HEK293 (cell line): ENCODE data around the gene SLC35G3.
"Not testable (repeated sequence)": the region's sequence is repeated elsewhere in the genome, so short reads cannot be mapped to it uniquely, and the experiment has no call there.

ENCODE experiments used
- CTCF ChIA-PET: fragments of 350-600 bp; formaldehyde crosslinking; extraction: SDS; loops from one replicate; lab custom pipeline; 2021; ENCODE audit warnings: antibody characterized with exemption; lab: Yijun Ruan, JAX
- POLR2A ChIA-PET: fragments of 300-600 bp; formaldehyde crosslinking; extraction: SDS; loops from one replicate; lab custom pipeline; 2020; ENCODE audit warnings: antibody characterized with exemption, inconsistent platforms; lab: Yijun Ruan, JAX
- H3K27ac ChIP-seq: fragments of 200-500 bp; sonication (Bioruptor generic); 2 replicates; pipeline ENCODE4 v1.5.1; 2014; ENCODE audit warnings: low read depth, low read length, control low read depth, inconsistent platforms; ENCODE audit errors: extremely low read depth
- H3K36me3 ChIP-seq, 2 experiments: fragments of 200-500 bp in 1 of 2; sonication (Bioruptor generic) in 1 of 2; 1 replicate in 1 of 2; 2 replicates in 1 of 2; pipeline ENCODE4 v1.5.1; 2014 to 2017; ENCODE audit warnings: inconsistent platforms in 2 of 2, low read length in 2 of 2; ENCODE audit not compliant: control insufficient read depth in 2 of 2, insufficient read depth in 1 of 2
- H3K4me1 ChIP-seq: fragments of 200-500 bp; sonication (Bioruptor generic); 2 replicates; pipeline ENCODE4 v1.5.1; 2014; ENCODE audit warnings: mild to moderate bottlenecking, low read length, inconsistent platforms; ENCODE audit not compliant: control insufficient read depth, insufficient read depth
- H3K4me3 ChIP-seq: 2 replicates; pipeline ENCODE4 v1.5.1; 2011; ENCODE audit warnings: low read depth, mild to moderate bottlenecking, control low read depth, low read length, moderate library complexity
- H3K9me3 ChIP-seq: fragments of 200-500 bp; sonication (Bioruptor generic); 2 replicates; pipeline ENCODE4 v1.5.1; 2014; ENCODE audit warnings: low read depth, low read length, inconsistent platforms; ENCODE audit not compliant: control insufficient read depth, insufficient read depth
- GLI2 ChIP-seq: fragments of 450-650 bp; formaldehyde crosslinking; IDR thresholded peaks from 2 replicates; pipeline ENCODE4; 2017; ENCODE audit warnings: missing biosample characterization, missing genetic modification characterization, low read depth, borderline replicate concordance
- SP3 ChIP-seq: fragments of 450-650 bp; formaldehyde crosslinking; IDR thresholded peaks from 2 replicates; pipeline ENCODE4 v1.5.1; 2016; ENCODE audit warnings: missing biosample characterization, missing genetic modification characterization
- ZFP41 ChIP-seq: fragments of 450-650 bp; formaldehyde crosslinking; IDR thresholded peaks from 2 replicates; pipeline ENCODE4 v1.5.1; 2016; ENCODE audit warnings: missing biosample characterization, missing genetic modification characterization, borderline replicate concordance
- ZNF133 ChIP-seq: fragments of 450-650 bp; formaldehyde crosslinking; IDR thresholded peaks from 2 replicates; pipeline ENCODE4 v1.5.1; 2016; ENCODE audit warnings: missing biosample characterization, missing genetic modification characterization
- ZNF214 ChIP-seq: fragments of 450-650 bp; formaldehyde crosslinking; IDR thresholded peaks from 2 replicates; pipeline ENCODE4 v1.5.1; 2017; ENCODE audit warnings: missing biosample characterization, mild to moderate bottlenecking, missing genetic modification characterization, borderline replicate concordance
- ZNF24 ChIP-seq: fragments of 450-650 bp; formaldehyde crosslinking; IDR thresholded peaks from 2 replicates; pipeline ENCODE4 v1.5.1; 2016; ENCODE audit warnings: missing biosample characterization, missing genetic modification characterization
- ZNF302 ChIP-seq: fragments of 450-650 bp; formaldehyde crosslinking; IDR thresholded peaks from 2 replicates; pipeline ENCODE4 v1.5.1; 2016; ENCODE audit warnings: missing biosample characterization, missing genetic modification characterization, low read depth
- ZNF521 ChIP-seq: fragments of 450-650 bp; formaldehyde crosslinking; IDR thresholded peaks from 2 replicates; pipeline ENCODE4 v1.5.1; 2017; ENCODE audit warnings: missing biosample characterization, mild to moderate bottlenecking, missing genetic modification characterization
- ZNF529 ChIP-seq: fragments of 450-650 bp; formaldehyde crosslinking; IDR thresholded peaks from 2 replicates; pipeline ENCODE4 v1.5.1; 2017; ENCODE audit warnings: missing genetic modification characterization, missing biosample characterization; ENCODE audit not compliant: insufficient replicate concordance
- ZNF629 ChIP-seq: fragments of 450-650 bp; formaldehyde crosslinking; IDR thresholded peaks from 2 replicates; pipeline ENCODE4 v1.5.1; 2017; ENCODE audit warnings: missing biosample characterization, missing genetic modification characterization
- ZNF704 ChIP-seq: fragments of 450-650 bp; formaldehyde crosslinking; IDR thresholded peaks from 2 replicates; pipeline ENCODE4 v1.5.1; 2016; ENCODE audit warnings: missing biosample characterization, missing genetic modification characterization
- ZNF837 ChIP-seq: fragments of 450-650 bp; formaldehyde crosslinking; IDR thresholded peaks from 2 replicates; pipeline ENCODE4 v1.5.1; 2016; ENCODE audit warnings: missing biosample characterization, missing genetic modification characterization
- TF ChIP-seq, protein P1 (sequence below): fragments of 450-650 bp; formaldehyde crosslinking; IDR thresholded peaks from 2 replicates; pipeline ENCODE4 v1.5.1; 2017; ENCODE audit warnings: missing biosample characterization, missing genetic modification characterization

The SLC35G3 gene

GRCh38 chr17:35213412-35213940 lies 19.3 kb upstream of the SLC35G3 start (continued):
- no peak for TF ChIP-seq ZNF24 (tag by site-specific recombination)
- TF ChIP-seq ZNF837, result no peak
- no peak for TF ChIP-seq ZNF302 (tag by site-specific recombination)
- TF ChIP-seq, protein P1, sequence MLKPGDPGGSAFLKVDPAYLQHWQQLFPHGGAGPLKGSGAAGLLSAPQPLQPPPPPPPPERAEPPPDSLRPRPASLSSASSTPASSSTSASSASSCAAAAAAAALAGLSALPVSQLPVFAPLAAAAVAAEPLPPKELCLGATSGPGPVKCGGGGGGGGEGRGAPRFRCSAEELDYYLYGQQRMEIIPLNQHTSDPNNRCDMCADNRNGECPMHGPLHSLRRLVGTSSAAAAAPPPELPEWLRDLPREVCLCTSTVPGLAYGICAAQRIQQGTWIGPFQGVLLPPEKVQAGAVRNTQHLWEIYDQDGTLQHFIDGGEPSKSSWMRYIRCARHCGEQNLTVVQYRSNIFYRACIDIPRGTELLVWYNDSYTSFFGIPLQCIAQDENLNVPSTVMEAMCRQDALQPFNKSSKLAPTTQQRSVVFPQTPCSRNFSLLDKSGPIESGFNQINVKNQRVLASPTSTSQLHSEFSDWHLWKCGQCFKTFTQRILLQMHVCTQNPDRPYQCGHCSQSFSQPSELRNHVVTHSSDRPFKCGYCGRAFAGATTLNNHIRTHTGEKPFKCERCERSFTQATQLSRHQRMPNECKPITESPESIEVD (tag by site-specific recombination), result no peak
- no peak for TF ChIP-seq ZFP41
- TF ChIP-seq, all 188 proteins: peak for 0

- Histone ChIP-seq H3K4me1 (no peaks in the 10 kb centered on the region; the same call in 1 of the 2 replicates), H3K4me3 (no peak overlapping the region)
- CTCF ChIA-PET, result no interaction called here
- no peak for TF ChIP-seq ZNF704 (tag by site-specific recombination)
- peak; percentile 58 for TF ChIP-seq ZNF133 (tag by site-specific recombination)
- TF ChIP-seq ZNF521 (tag by site-specific recombination), result no peak
- TF ChIP-seq, all 188 proteins: peak for 1
- Histone ChIP-seq H3K27ac (no peak overlapping the region), H3K9me3 (no peaks in the 10 kb centered on the region), H3K36me3 (no peaks in the 10 kb centered on the region)
- POLR2A ChIA-PET, result no interaction called here
Measured at GRCh38 chr17:35212668-35213067, 18.5 kb upstream of the SLC35G3 start.

GRCh38 chr17:35210741-35211140 lies 16.5 kb upstream of the SLC35G3 start:
- no peak for TF ChIP-seq ZNF629 (tag by site-specific recombination)
- TF ChIP-seq GLI2 (tag by site-specific recombination), result no peak
- TF ChIP-seq ZNF214 (tag by site-specific recombination), result no peak
- no peak for TF ChIP-seq SP3 (tag by site-specific recombination)
- Histone ChIP-seq H3K36me3 (no peaks in the 10 kb centered on the region), H3K9me3 (no peaks in the 10 kb centered on the region), H3K27ac (no peak overlapping the region), H3K4me1 (no peaks in the 10 kb centered on the region), H3K4me3 (no peak overlapping the region)
- POLR2A ChIA-PET, result no interaction called here
- CTCF ChIA-PET, result interaction anchor here (0.6 to 0.7 kb wide), 2 partner anchors 102 to 162 kb away, joined by 3 to 5 read pairs; no protein-coding TSS in a partner anchor

DNA sequence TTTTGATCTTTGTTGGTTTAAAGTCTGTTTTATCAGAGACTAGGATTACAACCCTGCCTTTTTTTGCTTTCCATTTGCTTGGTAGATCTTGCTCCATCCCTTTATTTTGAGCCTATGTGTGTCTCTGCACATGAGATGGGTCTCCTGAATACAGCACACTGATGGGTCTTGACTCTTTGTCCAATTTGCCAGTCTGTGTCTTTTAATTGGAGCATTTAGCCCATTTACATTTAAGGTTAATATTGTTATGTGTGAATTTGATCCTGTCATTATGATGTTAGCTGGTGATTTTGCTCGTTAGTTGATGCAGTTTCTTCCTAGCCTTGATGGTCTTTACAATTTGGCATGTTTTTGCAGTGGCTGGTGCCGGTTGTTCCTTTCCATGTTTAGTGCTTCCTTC lies 8.4 kb upstream of the SLC35G3 start:
- peak; percentile 52 for TF ChIP-seq ZNF529 (tag by site-specific recombination)
- H3K4me3 ChIP-seq, H3K9me3 ChIP-seq, H3K36me3 ChIP-seq, H3K27ac ChIP-seq, H3K4me1 ChIP-seq, CTCF ChIA-PET, POLR2A ChIA-PET: not testable (repeated sequence)

- H3K4me3 ChIP-seq, H3K27ac ChIP-seq, H3K9me3 ChIP-seq, H3K4me1 ChIP-seq, H3K36me3 ChIP-seq, CTCF ChIA-PET, POLR2A ChIA-PET: not testable (repeated sequence)
Measured at GRCh38 chr17:35195062-35195461, 869 bp upstream of the SLC35G3 start.
